Cardiac septum (tissue), 1 donor: ENCODE data around the gene IL1RAPL1. TPM values are rescaled to one million over a fixed set of nuclear protein-coding genes. Genes with fewer than 3 reads are reported as not detected.

Experiments used
- DNase-seq: peaks from one replicate; pipeline ENCODE4 v3.0.0-alpha.2; 2020; ENCODE audit warnings: low spot score
- intact Hi-C: fragments of 100-400 bp; cut with DNase I; formaldehyde crosslinking; loops from one replicate; pipeline ENCODE4 v1.14.0; 2022
- total RNA-seq: library from RNA; stranded (reverse); fragmentation: NEBNext Ultra II Directional; extraction: Animal tissue kit (Norgen Biotek cat#: 25700); gene quantifications from one replicate; pipeline ENCODE4 v1.2.1, GENCODE V29; 2021
- donor health status: DM: no; HTN: no; CAD: no.

The IL1RAPL1 gene
- total RNA-seq, 1 donor from 2014 or later: 0.73 TPM

DNA sequence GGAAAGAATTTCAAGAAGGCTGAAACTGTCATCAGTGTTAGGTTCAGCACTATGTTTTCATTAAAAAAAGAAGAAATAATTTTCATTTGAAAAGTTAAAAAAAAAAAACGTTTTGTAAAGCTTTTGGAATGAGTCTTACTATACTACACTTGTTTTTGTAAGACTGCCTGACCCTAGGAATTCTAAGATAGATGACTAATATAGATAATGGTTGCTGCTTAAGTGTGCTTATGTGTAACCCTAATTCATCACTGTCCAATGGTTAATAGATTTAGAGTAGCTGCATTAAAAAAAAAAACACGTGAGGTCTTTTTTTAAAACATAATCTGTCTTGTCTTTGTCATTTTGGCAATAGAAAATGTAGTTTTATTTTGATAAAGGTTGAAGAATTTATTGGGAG is 323.2 kb downstream of the IL1RAPL1 start:
- DNase-seq: no peak
- intact Hi-C loops: no loop called here

- no peak for DNase-seq
- intact Hi-C loops: no loop called here
Observed at GRCh38 chrX:28920153-28920943, 333.1 kb downstream of the IL1RAPL1 start.

GRCh38 chrX:28922106-28922505 is 334.9 kb downstream of the IL1RAPL1 start:
- intact Hi-C loops: no loop called here

DNA sequence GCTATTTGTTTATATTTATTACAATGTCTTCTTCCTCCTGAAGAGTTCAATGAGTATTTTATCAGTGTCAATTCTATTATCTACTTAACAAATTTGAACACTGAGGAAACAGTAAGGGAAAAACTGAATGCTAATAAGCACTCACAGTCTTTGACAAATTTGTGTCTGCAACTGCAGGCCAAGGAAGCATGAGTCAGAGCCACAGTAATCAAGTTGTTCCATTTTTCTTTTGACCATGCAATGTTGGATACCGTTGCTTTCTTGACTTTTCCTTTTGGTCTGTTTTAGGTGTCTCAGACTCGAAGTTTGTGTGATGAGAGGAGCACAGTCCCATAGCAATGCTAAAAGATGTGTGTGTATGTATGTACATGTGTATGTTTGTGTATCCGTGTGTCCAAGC is 359.6 kb downstream of the IL1RAPL1 start:
- DNase-seq: no peak
- intact Hi-C loops: no loop called here

More at GRCh38 chrX:28922106-28922505, 334.9 kb downstream of the IL1RAPL1 start:
- no peak for DNase-seq

DNA sequence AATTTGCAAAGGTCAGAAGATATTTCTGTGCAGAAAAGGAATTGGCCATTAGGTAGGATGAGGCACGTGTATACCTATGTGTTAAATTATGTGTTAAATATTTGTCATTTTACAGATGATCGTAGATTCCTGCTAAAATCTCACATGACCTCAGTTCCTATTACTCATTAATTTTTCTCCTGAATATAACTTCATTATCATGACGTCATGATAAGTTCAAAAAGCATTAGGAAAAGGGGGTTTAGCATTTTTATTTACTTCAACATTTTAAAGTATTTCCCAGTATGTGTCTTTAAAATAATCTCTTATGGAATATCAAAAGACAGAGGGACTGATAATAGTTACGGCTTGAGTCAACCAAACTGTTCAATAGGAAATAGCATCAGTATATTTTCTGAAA is 372.8 kb downstream of the IL1RAPL1 start:
- intact Hi-C loops: no loop called here

DNA sequence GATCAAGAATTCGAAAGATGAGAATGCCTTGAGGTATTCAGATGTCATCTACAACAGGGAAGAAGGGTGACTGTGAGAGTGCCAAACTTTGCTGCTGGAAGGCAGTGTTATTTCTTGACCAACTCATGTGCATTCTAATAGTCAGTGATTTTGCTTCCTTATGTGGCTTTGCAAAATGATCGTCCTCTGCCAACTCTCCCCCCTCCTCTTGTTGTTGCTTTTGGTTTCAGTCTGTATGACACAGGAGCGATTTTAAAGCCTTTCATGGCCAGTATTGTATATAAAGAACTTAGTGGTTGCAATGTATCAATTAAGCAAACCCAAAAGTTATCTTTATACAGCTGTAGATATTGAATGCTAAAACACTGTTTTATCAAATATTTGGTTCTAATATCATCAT is 379.1 kb downstream of the IL1RAPL1 start:
- DNase-seq: no peak
- intact Hi-C loops: no loop called here

More for the DNA sequence above, 372.8 kb downstream of the IL1RAPL1 start:
- DNase-seq: no peak

- intact Hi-C loops: no loop called here
Observed at GRCh38 chrX:28969126-28969525, 381.9 kb downstream of the IL1RAPL1 start.

DNA sequence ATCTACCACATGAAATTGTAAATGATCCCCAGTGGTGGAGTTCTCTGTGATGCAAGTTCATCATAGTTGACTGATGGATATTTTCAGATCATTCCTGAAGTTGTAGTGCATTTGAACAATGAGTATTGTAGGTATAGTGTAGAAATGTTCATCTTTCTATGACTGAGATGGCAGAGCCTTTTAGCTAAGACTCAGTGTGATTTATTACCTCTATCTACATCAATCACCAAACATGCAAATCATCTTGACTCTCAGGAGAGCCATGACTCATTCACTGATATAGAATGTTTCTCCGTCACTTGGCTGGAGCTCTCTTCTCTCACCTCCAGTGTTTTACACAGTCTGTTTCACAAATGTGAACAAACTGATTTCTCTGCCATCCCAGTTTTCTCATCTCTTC is 392.6 kb downstream of the IL1RAPL1 start:
- intact Hi-C loops: no loop called here
- no peak for DNase-seq

More at GRCh38 chrX:28969126-28969525, 381.9 kb downstream of the IL1RAPL1 start:
- no peak for DNase-seq

- DNase-seq: no peak
- intact Hi-C loops: no loop called here
Observed at GRCh38 chrX:28981952-28982351, 394.7 kb downstream of the IL1RAPL1 start.

DNA sequence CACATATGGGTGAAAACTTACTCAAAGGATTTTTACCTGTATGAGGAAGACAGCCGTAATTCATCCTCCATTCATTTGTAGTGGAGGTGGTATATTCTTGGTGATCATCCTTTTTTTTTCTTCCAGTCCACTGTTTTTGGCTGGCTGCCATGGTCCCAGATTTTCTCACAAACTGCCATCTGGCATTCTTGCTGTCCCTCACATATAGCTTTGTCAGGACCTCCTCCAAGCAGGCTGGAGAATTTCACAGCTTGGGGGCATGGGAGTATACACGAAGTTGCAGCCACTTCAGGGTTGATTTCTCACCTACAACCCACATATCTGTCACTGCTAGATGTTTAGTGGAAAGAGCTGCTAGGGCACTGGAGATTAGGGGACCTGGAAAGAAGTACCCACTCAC is 401.0 kb downstream of the IL1RAPL1 start:
- intact Hi-C loops: no loop called here
- no peak for DNase-seq

DNA sequence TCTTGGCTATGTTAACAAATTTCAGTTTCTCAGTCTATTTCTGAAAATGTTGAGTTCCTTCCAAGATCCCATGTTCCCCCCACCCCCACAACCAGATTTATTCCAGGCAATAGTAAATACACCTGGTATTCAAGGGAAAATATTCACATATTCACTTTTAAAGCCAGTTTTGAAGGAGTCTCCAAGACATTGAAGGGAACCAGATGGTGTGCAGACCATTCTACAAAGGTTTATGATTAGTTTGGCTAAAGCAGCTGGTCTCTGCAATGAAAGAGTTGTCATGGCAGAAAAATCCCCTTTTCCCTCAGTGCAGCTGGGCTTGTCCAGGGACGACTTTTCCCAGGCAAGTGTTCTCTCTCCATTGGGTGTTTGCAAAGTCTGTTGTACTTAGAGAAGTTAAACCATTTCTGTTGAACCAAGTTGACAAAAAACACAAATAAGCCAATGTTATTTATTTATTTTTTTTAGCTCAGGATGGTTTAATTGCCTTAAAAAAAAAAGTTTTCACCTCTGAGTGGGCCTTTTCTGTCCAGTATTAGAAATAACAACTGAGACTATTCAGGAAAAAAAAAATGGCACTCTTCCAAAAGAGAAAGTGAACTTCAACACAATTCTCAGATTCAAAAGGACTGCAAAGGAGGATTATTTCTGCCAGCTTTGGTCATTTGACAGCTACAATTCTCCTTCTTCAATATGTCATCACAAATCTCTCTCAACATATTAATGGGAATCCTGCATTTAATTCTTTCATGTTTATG is 410.6 kb downstream of the IL1RAPL1 start:
- intact Hi-C loops: no loop called here
- no peak for DNase-seq

GRCh38 chrX:28998609-28999135 is 411.4 kb downstream of the IL1RAPL1 start:
- no peak for DNase-seq
- intact Hi-C loops: no loop called here

DNA sequence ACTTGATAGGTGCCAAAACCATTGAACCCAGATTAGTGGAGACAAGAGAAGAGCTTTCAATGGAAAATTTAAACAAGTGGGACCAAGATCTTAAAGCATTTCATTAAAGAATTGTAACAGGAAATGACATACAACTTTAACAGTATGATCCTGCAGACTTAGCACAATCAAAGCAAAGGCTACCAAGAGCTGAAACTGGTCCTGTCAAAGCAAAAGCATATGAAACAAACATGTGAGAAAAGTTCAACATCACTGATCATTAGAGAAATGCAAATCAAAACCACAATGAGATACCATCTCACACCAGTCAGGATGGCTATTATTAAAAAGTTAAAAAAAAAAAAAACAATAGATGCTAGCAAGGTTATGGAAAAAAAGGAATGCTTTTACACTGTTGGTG is 425.6 kb downstream of the IL1RAPL1 start:
- DNase-seq: no peak
- intact Hi-C loops: no loop called here

GRCh38 chrX:29023207-29023606 is 436.0 kb downstream of the IL1RAPL1 start:
- intact Hi-C loops: no loop called here

DNA sequence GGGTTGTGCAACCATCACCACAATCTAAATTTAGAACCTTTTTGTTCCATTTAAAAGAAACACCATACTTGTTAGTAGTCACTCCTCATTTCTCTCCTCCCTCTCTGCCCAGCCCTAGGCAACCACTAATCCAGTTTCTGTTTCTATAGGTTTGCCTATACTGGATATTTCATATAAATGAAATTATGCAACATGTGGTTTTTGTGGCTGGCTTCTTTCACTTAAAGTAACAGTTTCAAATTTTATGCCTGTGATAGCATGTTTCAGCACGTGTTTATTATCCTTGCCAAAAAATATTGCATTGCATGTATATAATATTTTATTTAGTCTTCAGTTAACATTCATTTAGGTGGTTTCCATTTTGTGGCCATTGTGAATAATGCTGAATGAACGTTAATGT is 437.6 kb downstream of the IL1RAPL1 start:
- intact Hi-C loops: no loop called here
- DNase-seq: no peak

More at GRCh38 chrX:29023207-29023606, 436.0 kb downstream of the IL1RAPL1 start:
- DNase-seq: no peak

DNA sequence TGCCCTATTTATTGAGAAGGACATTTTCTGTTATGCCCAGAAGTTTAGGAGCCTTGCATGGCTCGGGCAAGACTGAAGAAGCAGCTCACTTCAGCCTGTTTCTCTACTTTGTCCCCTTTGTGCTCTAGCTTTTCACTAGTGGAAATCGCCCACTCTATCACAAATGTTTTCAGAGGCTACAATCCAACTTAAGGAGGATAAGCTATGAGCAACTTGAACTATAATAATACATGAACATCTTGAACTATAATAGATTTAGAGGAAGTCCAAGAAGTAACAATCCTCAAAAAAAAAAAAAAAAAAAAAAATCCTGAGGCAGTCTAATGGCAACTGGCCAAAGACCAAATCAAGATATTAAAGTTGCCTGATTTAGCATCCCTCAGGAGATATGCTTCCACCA is 452.3 kb downstream of the IL1RAPL1 start:
- DNase-seq: no peak
- intact Hi-C loops: no loop called here

DNA sequence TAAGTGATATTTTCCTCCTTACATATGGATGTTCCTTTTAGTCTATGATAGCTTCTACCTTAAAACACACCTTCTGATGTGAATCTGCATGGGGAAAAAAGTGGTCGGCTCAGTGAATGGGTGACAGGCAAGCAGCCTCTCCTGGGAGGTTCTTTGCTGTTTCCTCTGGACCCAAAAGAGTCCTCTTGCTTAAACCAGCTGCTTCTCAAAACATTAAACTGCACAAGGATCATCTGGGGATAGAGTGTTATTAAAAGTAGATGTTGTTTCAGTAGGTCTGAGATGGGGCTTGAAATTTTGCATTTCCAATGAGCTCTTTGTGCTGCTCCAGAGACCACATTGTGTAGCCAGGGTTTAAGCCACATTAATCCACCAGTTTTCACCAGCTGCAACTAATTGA is 452.9 kb downstream of the IL1RAPL1 start:
- intact Hi-C loops: no loop called here
- no peak for DNase-seq

DNA sequence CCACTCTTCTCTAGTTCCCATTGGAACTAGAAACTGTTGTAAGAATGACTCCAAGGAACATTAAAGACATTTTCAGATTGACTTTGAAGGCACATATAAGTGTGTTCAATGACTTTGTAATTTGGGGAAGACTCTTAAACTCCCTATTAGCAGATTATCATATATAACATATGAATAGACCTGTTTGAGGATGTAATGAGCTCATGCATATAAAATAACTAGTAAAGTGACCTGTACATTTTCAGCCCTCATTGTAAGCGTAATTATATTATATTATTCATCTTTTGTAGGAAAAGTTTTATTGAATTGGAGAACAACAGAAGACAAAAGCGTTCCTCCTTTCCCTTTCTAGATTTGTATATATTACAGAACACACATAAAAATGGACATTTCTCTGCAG is 455.1 kb downstream of the IL1RAPL1 start:
- DNase-seq: no peak
- intact Hi-C loops: no loop called here

GRCh38 chrX:29043746-29044145 is 456.5 kb downstream of the IL1RAPL1 start:
- intact Hi-C loops: no loop called here

DNA sequence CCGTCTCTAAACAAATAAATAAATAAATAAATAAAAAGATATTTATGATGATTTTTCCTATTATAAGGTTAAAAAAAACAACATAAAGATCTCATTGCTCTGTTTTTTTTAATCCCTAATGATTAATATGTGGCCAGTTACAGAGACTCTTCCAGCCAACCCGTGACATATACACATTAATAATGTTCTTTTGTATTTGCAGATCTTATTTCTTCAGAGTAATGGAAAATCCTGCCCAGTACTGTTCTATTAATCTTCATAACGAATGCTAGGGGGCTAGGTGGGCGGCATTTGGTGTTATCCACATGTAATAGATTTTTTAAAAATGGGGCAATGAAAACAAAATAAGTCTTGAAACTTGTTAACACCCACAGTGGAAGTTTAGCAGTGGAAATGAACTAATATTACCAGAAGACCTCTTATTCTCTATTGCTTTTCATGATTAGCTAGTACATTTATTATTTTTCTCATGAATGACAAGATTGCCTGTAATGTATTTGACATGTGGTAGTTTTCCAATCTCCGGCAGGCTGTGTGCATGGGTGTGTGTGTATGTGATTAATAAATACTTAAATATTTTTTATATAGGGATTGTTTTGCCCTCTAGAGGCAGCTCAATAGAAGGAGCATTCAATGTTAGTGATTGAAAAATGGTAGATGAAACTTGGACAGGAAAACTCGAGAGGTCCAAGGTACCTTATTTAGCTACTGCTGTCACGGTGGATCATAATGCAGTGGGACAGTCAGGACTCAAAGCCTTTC is 457.4 kb downstream of the IL1RAPL1 start:
- no peak for DNase-seq
- intact Hi-C loops: no loop called here

More at GRCh38 chrX:29043746-29044145, 456.5 kb downstream of the IL1RAPL1 start:
- no peak for DNase-seq
